ENCODE measurements around the gene NUP98. TPM values are rescaled to one million over a fixed set of nuclear protein-coding genes. Genes with fewer than 3 reads are reported as not detected.

The NUP98 gene
- total RNA-seq, 2 experiments from 2014 or later: 106 to 108 TPM

GRCh38 chr11:3826721-3827120 is 29.4 kb upstream of the NUP98 start:
- ATAC-seq (no peak), DNase-seq (no peak)
- CTCF ChIA-PET: interaction anchor here (0.8 to 2.9 kb wide), 6 partner anchors 9 to 246 kb away, joined by 3 to 25 read pairs (median 4); partner anchors contain the start of genes RHOG and STIM1
- Mint-ChIP-seq H3K9me3 (ENCODE audit: insufficient read depth) (no peaks in the 10 kb centered on the region), H3K36me3 (ENCODE audit: low read depth) (peaks cover 71% of the 10 kb centered on the region), H3K27me3 (ENCODE audit: low read depth) (no peaks in the 10 kb centered on the region), H3K27ac (no peak overlapping the region), H3K4me1 (ENCODE audit: low read depth) (peaks cover 52% of the 10 kb centered on the region), H3K4me3 (no peak overlapping the region)
- POLR2A ChIA-PET: interaction anchor here (0.6 to 3.3 kb wide), 2 partner anchors 13 to 23 kb away, joined by 3 to 18 read pairs; partner anchors contain the start of gene RHOG

- no peak overlapping the region for H3K4me3 Mint-ChIP-seq
- no peak for ATAC-seq
- H3K27me3 Mint-ChIP-seq (ENCODE audit: low read depth): no peaks in the 10 kb centered on the region
- peaks cover 41% of the 10 kb centered on the region for H3K4me1 Mint-ChIP-seq (ENCODE audit: low read depth)
- ChIA-PET CTCF (interaction anchor here (0.7 to 2.9 kb wide), 13 partner anchors 10 to 260 kb away, joined by 3 to 25 read pairs (median 4); partner anchors contain the start of genes PGAP2 and RHOG), POLR2A (interaction anchor here (1.0 to 3.3 kb wide), 3 partner anchors 8 to 29 kb away, joined by 3 to 18 read pairs (median 4); partner anchors contain the start of gene RHOG)
- no peak for DNase-seq
- H3K9me3 Mint-ChIP-seq (ENCODE audit: insufficient read depth): no peaks in the 10 kb centered on the region
- H3K36me3 Mint-ChIP-seq (ENCODE audit: low read depth): peaks cover 60% of the 10 kb centered on the region
- peak overlapping the region; percentile 75 for H3K27ac Mint-ChIP-seq
These were observed 28.3 kb upstream of the NUP98 start for GRCh38 chr11:3825473-3826154.

DNA sequence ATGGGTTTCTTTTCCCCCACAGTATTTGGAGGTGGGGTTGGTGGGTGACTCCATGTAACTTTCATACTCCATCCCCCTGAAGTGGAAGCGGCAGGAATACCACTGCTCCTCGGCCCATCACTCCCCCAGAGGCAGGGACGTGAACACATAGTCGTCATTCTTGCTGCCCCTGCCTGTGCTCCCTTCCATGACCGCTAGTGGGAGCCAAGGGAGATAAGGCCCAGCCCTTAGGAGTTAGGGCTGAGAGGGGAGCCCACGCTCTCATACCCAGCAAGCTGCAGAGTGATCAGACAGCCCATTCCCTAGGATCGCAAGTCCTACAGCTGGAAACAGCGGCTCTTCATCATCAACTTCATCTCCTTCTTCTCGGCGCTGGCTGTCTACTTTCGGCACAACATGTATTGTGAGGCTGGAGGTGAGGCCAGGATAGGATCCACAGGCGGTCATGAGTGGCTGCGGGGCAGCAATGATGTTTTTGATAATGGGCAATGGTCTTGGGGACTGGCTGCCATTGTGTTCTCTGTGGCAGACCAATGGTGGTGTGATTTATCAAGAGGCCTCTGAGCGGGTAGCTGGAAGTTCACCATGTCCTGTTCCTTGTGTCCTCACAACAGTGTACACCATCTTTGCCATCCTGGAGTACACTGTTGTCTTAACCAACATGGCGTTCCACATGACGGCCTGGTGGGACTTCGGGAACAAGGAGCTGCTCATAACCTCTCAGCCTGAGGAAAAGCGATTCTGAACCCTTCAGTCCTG is 27.5 kb upstream of the NUP98 start:
- POLR2A ChIA-PET: interaction anchor here (1.0 to 3.3 kb wide), 3 partner anchors 9 to 30 kb away, joined by 3 to 18 read pairs (median 4); partner anchors contain the start of gene RHOG
- no peaks in the 10 kb centered on the region for H3K27me3 Mint-ChIP-seq (ENCODE audit: low read depth)
- peak; percentile 93 for ATAC-seq

GRCh38 chr11:3823762-3824506 is 26.6 kb upstream of the NUP98 start:
- H3K9me3 Mint-ChIP-seq (ENCODE audit: insufficient read depth): no peaks in the 10 kb centered on the region
- H3K27ac Mint-ChIP-seq: peak overlapping the region; percentile 32
- no peak overlapping the region for H3K4me3 Mint-ChIP-seq
- peaks cover 38% of the 10 kb centered on the region for H3K4me1 Mint-ChIP-seq (ENCODE audit: low read depth)
- ATAC-seq (no peak), DNase-seq (no peak)
- H3K36me3 Mint-ChIP-seq (ENCODE audit: low read depth): peaks cover 49% of the 10 kb centered on the region
- H3K27me3 Mint-ChIP-seq (ENCODE audit: low read depth): no peaks in the 10 kb centered on the region
- CTCF ChIA-PET: interaction anchor here (1.0 to 2.9 kb wide), 8 partner anchors 12 to 249 kb away, joined by 3 to 25 read pairs (median 8); partner anchors contain the start of genes RHOG and STIM1
- POLR2A ChIA-PET: interaction anchor here (2.0 to 3.3 kb wide), 2 partner anchors 16 to 17 kb away, joined by 15 to 18 read pairs; partner anchors contain the start of gene RHOG

More for the DNA sequence above, 27.5 kb upstream of the NUP98 start:
- Mint-ChIP-seq H3K27ac (peak overlapping the region; percentile 46), H3K4me1 (ENCODE audit: low read depth) (peaks cover 38% of the 10 kb centered on the region), H3K4me3 (no peak overlapping the region), H3K36me3 (ENCODE audit: low read depth) (peaks cover 54% of the 10 kb centered on the region), H3K9me3 (ENCODE audit: insufficient read depth) (no peaks in the 10 kb centered on the region)
- DNase-seq: peak; percentile 87
- CTCF ChIA-PET: interaction anchor here (0.7 to 2.9 kb wide), 13 partner anchors 8 to 261 kb away, joined by 3 to 25 read pairs (median 4); partner anchors contain the start of genes PGAP2 and RHOG

- peak overlapping the region; percentile 1 for H3K27ac Mint-ChIP-seq
- ChIA-PET CTCF (interaction anchor here (0.7 to 2.1 kb wide), 6 partner anchors 13 to 249 kb away, joined by 3 to 8 read pairs (median 4); partner anchors contain the start of genes RHOG and STIM1), POLR2A (interaction anchor here (2.0 kb wide), 1 partner anchor 17 kb away, joined by 15 read pairs; the partner anchor contains the start of gene RHOG)
- peaks cover 49% of the 10 kb centered on the region for H3K36me3 Mint-ChIP-seq (ENCODE audit: low read depth)
- DNase-seq: no peak
- H3K27me3 Mint-ChIP-seq (ENCODE audit: low read depth): no peaks in the 10 kb centered on the region
- H3K4me3 Mint-ChIP-seq: no peak overlapping the region
- ATAC-seq: no peak
- peaks cover 38% of the 10 kb centered on the region for H3K4me1 Mint-ChIP-seq (ENCODE audit: low read depth)
- no peaks in the 10 kb centered on the region for H3K9me3 Mint-ChIP-seq (ENCODE audit: insufficient read depth)
These were observed 25.9 kb upstream of the NUP98 start for GRCh38 chr11:3823303-3823702.

DNA sequence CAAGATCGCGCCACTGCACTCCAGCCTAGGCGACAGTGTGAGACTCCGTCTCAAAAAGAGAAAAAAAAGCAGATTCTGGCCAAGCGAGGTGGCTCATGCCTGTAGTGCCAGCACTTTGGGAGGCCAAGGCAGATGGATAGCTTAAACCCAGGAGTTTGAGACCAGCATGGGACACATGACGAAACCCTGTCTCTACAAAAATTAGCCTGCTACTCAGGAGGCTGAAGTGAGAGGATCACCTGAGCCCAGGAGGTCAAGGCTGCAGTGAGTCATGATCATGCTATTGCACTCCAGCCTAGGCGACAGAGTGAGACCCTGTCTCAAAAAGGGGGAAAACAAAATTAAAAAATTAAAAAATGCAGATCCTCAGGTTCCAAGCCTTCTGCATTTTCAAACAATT is 25.0 kb upstream of the NUP98 start:
- Mint-ChIP-seq H3K9me3 (ENCODE audit: insufficient read depth) (no peaks in the 10 kb centered on the region), H3K27ac (no peak overlapping the region), H3K4me1 (ENCODE audit: low read depth) (peaks cover 37% of the 10 kb centered on the region), H3K4me3 (no peak overlapping the region), H3K36me3 (ENCODE audit: low read depth) (peaks cover 40% of the 10 kb centered on the region), H3K27me3 (ENCODE audit: low read depth) (no peaks in the 10 kb centered on the region)
- POLR2A ChIA-PET: interaction anchor here (0.6 to 2.0 kb wide), 2 partner anchors 18 to 61 kb away, joined by 3 to 15 read pairs; partner anchors contain the start of gene RHOG
- ATAC-seq (no peak), DNase-seq (no peak)
- CTCF ChIA-PET: interaction anchor here (0.7 to 2.1 kb wide), 3 partner anchors 14 to 27 kb away, joined by 3 to 8 read pairs (median 7); no protein-coding TSS in a partner anchor

DNA sequence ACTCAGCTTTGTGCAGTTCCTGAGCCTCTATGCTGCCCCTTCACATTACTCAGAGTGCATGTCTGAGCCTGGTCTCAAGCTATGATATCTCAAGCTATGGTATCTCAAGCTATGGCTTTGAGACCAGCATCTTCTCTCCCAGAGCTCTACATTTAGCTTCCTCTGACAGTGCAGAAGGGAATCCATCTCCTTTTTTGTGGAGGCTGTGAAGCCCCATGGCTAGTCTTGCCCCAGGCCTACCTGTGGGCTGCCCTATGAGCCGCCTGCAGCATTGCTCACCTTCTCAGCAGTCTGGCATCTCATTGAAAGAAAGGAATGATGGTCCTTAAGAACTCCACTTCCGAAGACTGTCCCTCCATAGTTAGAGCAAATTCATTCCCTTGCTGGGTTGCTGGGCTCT is 23.6 kb upstream of the NUP98 start:
- no peak for ATAC-seq
- Mint-ChIP-seq H3K4me3 (no peak overlapping the region), H3K27ac (no peak overlapping the region), H3K4me1 (ENCODE audit: low read depth) (peaks cover 27% of the 10 kb centered on the region), H3K27me3 (ENCODE audit: low read depth) (no peaks in the 10 kb centered on the region), H3K9me3 (ENCODE audit: insufficient read depth) (no peaks in the 10 kb centered on the region), H3K36me3 (ENCODE audit: low read depth) (peaks cover 30% of the 10 kb centered on the region)
- DNase-seq: no peak
- ChIA-PET CTCF (interaction anchor here (0.6 to 6.6 kb wide), 5 partner anchors 12 to 252 kb away, joined by 3 to 42 read pairs (median 11); partner anchors contain the start of genes PGAP2, RHOG and STIM1), POLR2A (interaction anchor here (1.2 kb wide), 1 partner anchor 19 kb away, joined by 8 read pairs; no protein-coding TSS in a partner anchor)

- H3K4me3 Mint-ChIP-seq: no peak overlapping the region
- no peaks in the 10 kb centered on the region for H3K9me3 Mint-ChIP-seq (ENCODE audit: insufficient read depth)
- peak overlapping the region; percentile 46 for H3K27ac Mint-ChIP-seq
- peaks cover 3% of the 10 kb centered on the region for H3K4me1 Mint-ChIP-seq (ENCODE audit: low read depth)
- ATAC-seq: no peak
- H3K27me3 Mint-ChIP-seq (ENCODE audit: low read depth): no peaks in the 10 kb centered on the region
- H3K36me3 Mint-ChIP-seq (ENCODE audit: low read depth): peaks cover 4% of the 10 kb centered on the region
- ChIA-PET POLR2A (interaction anchor here (0.6 kb wide), 1 partner anchor 44 kb away, joined by 3 read pairs; no protein-coding TSS in a partner anchor), CTCF (interaction anchor here (1.5 to 6.6 kb wide), 3 partner anchors 8 to 37 kb away, joined by 4 to 42 read pairs (median 7); partner anchors contain the start of gene PGAP2)
- DNase-seq: no peak
These were observed 19.9 kb upstream of the NUP98 start for GRCh38 chr11:3817181-3817800.

- CTCF ChIA-PET: interaction anchor here (1.0 to 6.6 kb wide), 5 partner anchors 8 to 37 kb away, joined by 3 to 42 read pairs (median 4); partner anchors contain the start of gene PGAP2
- H3K9me3 Mint-ChIP-seq (ENCODE audit: insufficient read depth): no peaks in the 10 kb centered on the region
- H3K36me3 Mint-ChIP-seq (ENCODE audit: low read depth): peaks cover 4% of the 10 kb centered on the region
- DNase-seq (no peak), ATAC-seq (no peak)
- no peak overlapping the region for H3K4me3 Mint-ChIP-seq
- peaks cover 3% of the 10 kb centered on the region for H3K4me1 Mint-ChIP-seq (ENCODE audit: low read depth)
- H3K27ac Mint-ChIP-seq: no peak overlapping the region
- H3K27me3 Mint-ChIP-seq (ENCODE audit: low read depth): no peaks in the 10 kb centered on the region
- POLR2A ChIA-PET: interaction anchor here (0.6 kb wide), 1 partner anchor 44 kb away, joined by 3 read pairs; no protein-coding TSS in a partner anchor
These were observed 19.3 kb upstream of the NUP98 start for GRCh38 chr11:3816673-3817072.

DNA sequence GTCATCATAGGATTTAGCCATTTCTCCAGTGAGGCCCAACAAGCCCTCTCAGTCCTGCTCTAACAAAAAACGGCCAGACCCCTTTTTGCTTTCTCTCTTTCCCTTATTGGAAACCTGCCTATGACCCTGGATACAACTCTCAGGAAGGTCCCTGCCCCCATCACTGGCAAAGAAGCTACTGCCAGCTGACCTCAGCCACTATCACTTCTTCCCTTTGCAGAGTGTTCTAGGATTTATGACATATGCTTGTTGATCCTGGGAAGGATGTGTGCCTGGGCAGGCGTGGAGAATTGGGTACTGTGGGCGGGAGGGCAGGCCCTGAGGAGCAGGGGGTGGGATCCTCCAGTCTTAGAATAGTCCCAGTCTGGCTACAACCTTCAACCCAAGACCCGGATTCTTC is 18.5 kb upstream of the NUP98 start:
- H3K4me1 Mint-ChIP-seq (ENCODE audit: low read depth): peaks cover 3% of the 10 kb centered on the region
- H3K36me3 Mint-ChIP-seq (ENCODE audit: low read depth): peaks cover 4% of the 10 kb centered on the region
- H3K27ac Mint-ChIP-seq: peak overlapping the region; percentile 1
- H3K27me3 Mint-ChIP-seq (ENCODE audit: low read depth): no peaks in the 10 kb centered on the region
- no peaks in the 10 kb centered on the region for H3K9me3 Mint-ChIP-seq (ENCODE audit: insufficient read depth)
- DNase-seq (no peak), ATAC-seq (no peak)
- ChIA-PET CTCF (interaction anchor here (1.0 to 6.6 kb wide), 5 partner anchors 7 to 38 kb away, joined by 3 to 42 read pairs (median 4); partner anchors contain the start of gene PGAP2), POLR2A (no interaction called here)
- H3K4me3 Mint-ChIP-seq: no peak overlapping the region
